ENCODE measurements around the gene BRIP1.
"Not testable (repeated sequence)": the region's sequence is repeated elsewhere in the genome, so short reads cannot be mapped to it uniquely, and the experiment has no call there.

The BRIP1 gene

DNA sequence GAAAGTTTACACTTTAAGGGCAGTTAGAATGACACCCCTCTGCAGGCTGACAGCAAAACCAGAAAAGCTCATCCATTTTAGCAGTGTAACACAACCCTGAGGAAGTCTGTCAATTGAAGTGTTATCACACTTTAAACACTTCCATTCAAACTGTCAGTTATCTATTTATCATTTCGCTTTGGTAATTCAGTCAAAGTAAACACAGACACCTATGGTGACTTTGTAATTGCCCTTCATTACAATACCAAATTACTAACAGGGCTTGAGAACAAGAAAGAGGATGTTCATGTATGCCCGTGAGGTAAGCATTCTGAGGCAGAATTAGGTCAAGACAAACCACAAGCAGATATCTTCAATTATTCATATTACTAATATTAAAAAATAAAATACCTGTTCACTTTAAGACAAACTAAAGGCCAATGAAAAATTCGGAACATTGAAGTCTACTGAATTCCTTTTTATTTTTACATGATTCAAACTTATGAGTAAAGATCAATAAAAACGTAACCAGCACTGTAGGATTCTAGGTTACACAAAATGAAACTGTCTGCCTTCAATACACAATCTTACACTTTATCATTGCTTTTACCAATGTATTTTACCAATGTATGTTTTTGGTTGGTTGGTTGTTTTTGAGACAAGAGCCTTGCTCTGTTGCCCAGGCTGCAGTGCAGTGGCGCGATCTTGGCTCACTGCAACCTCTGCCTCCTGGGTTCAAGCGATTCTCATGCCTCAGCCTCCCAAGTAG, 57.1 kb downstream of the BRIP1 start:
- in situ Hi-C loops (cut with MboI; ENCODE audit: low sequenced_read_pairs), result no loop called here

DNA sequence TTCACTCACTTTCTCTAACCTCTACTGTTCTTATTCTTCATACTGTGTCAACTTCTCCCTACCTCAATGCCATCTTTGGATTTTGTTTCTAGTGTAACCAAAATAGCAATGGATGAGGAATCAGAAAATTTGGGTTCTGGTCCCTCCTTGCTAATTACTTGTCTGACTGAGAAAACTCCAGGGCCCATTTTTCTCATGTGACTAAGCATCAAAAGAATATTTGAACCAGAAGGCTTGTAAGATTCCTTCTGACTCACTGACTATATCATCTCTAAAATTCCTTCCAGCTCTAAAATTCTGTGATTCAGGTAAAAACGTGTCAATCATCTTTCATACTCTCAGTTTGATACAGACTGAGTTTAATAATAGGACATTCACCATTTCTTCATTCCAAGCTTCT, 57.9 kb downstream of the BRIP1 start:
- in situ Hi-C loops (cut with MboI; ENCODE audit: low sequenced_read_pairs), result no loop called here

- in situ Hi-C loops (cut with MboI; ENCODE audit: low sequenced_read_pairs), result no loop called here
Observed at GRCh38 chr17:61803796-61804195, 59.5 kb downstream of the BRIP1 start.

DNA sequence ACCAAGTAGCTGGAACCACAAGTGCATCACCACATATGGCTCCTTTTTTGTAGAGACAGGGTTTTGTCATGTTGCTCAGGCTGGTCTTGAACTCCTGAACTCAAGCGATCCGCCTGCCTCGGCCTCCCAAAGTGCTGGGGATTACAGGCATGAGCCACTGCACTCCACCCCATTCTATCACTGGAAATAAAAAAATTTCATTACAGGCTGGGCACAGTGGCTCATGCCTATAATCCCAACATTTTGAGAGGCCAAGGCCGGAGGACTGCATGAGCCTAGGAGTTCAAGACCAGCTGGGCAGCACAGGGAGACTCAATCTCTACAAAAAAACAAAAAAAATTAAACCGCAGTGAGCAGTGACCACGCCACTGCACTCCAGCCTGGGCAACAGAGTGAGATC, 60.1 kb downstream of the BRIP1 start:
- in situ Hi-C loops (cut with MboI; ENCODE audit: low sequenced_read_pairs), result no loop called here

GRCh38 chr17:61799812-61800484, 63.4 kb downstream of the BRIP1 start:
- in situ Hi-C loops (cut with MboI; ENCODE audit: low sequenced_read_pairs), result no loop called here

DNA sequence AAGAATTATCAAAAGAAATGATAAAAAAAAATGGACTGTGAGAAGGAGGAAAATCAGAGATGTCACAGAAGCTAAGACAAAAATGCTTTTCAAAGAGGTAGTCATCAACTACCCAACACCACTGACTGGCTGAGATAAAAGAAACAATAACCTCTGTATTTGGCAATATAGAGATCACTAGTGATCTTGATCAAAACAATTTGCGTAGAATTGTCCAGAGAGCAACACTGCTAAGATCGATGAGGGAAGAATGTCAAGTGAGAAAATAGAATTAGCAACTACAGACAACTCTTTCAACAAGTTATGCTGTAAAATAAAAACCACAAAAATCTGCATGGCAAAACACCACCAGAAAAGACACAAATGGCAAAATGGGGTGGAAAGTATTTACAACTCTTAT, 66.0 kb downstream of the BRIP1 start:
- in situ Hi-C loops (cut with MboI; ENCODE audit: low sequenced_read_pairs), result no loop called here

- in situ Hi-C loops (cut with MboI; ENCODE audit: low sequenced_read_pairs), result no loop called here
Observed at GRCh38 chr17:61795546-61795945, 67.8 kb downstream of the BRIP1 start.

DNA sequence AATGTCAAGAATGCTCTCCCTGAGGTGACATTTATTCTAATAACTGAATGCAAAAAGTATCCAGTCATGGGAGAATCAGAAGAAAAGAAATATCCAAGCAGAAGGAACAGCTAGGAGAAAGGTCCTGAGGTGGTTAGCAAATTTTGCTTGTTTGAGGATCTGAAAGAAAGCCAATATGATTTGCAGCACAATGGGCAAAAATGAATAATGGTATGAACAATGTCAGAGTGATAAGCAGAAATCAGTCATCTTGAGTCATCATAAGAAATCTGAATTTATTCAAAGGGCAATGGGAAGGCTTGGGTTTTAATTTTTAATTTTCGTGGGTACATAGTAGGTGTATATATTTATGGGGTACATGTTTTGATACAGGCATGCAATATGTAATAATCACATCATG, 68.5 kb downstream of the BRIP1 start:
- in situ Hi-C loops (cut with MboI; ENCODE audit: low sequenced_read_pairs), result no loop called here

DNA sequence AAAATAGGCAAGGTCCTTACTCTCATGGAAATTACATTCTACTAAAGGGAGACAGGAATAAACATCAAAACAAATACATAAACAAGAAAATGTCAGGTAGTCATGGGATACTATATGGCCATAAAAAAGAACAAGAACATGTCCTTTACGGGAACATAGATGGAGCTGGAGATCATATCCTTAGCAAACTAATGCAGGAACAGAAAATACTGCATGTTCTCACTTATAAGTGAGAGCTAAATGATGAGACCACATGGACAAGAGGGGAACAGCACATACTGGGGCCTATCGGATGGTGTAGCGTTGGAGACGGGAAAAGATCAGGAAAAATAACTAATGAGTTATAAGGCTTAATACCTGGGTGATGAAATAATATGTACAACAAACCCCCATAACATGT, 69.1 kb downstream of the BRIP1 start:
- in situ Hi-C loops (cut with MboI; ENCODE audit: low sequenced_read_pairs), result no loop called here

DNA sequence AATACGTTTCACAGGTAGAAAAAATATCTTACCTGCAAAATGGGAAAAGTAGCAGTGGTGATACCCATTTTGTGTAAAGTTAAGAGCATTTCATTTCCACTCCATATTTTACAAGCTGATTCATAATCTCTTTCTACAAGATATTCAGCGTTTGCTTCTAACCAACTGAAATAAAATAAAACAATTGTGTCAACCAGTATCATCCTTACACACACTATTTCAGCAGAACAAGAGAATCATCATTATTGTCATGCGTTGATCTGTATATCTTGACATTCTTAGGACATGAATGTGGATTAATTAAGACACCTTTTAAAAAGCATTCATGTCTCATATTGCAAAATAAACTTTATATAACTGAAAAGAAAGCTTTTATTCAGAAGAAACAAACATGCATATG, 69.8 kb downstream of the BRIP1 start:
- in situ Hi-C loops (cut with MboI; ENCODE audit: low sequenced_read_pairs), result no loop called here

- in situ Hi-C loops (cut with MboI; ENCODE audit: low sequenced_read_pairs), result no loop called here
Observed at GRCh38 chr17:61789872-61790271, 73.5 kb downstream of the BRIP1 start.

DNA sequence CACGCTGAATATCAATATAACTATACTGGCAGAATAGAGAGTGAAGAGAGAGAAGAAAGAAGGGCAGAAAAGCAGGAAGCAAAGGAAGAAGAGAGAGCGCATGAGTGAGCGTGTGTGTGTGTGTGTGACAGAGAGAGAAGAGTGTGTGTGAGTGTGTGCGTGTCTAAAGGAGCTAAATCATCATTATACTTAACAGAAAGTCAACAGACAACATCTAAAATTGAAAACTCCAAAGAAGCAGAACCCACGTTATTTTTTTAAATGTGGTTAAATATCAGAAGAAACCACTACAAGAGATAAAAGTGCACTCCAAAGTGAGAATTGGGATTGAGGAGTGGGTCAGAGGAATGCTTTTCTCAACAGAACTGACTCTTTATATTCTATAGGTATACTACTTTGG, 77.2 kb downstream of the BRIP1 start:
- in situ Hi-C loops (cut with MboI; ENCODE audit: low sequenced_read_pairs), result no loop called here

DNA sequence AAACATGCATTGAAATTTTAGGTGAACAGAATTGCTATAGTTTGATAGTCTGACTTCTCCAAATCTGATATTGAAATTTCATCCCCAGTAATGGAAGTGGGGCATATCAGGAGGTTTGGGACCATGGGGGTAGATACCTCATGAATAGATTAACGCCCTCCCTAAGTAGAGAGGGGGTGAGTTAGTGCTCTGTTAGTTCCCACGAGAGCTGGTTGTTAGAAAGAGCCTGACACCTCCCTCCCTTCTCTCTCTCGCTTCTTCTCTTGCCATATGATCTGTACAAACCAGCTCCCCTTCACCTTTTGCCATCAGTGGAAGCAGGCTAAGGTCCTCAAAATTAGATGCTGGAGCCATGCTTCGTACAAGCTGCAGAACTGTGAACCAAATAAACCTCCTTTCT, 78.8 kb downstream of the BRIP1 start:
- in situ Hi-C loops (cut with MboI; ENCODE audit: low sequenced_read_pairs), result no loop called here

DNA sequence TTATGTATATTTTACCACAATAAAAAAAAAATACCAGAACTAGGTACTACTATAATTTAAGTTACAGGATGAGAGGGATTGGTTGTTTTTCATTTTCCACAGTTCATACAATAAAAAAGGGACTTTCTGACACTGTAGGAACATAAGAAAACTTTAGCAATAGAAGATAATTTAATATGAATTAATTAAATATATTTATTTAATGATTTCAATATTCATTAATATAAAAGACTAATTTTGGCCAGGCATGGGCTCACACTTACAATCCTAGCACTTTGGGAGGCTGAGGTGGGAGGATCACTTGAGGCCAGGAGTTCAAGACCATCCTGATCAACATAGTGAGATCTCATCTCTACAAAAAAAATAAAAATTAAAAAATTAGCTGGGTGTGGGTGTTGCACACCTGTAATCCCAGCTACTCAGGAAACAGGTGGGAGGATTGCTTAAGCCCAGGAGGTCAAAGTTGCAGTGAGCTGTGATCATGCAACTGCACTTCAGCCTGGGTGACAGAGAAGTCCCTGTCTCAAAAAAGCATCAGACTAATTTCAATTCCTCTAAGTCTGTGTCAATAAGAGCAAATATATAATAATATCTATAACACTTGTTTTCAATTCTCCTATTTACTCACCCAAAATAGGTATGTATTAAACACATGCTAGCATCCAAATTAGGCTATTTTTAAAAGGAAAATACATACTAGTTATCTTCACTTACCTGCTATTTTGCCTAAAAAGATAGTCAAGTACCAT, 79.6 kb downstream of the BRIP1 start:
- in situ Hi-C loops (cut with MboI; ENCODE audit: low sequenced_read_pairs), result no loop called here

- in situ Hi-C loops (cut with MboI; ENCODE audit: low sequenced_read_pairs), result no loop called here
Observed at GRCh38 chr17:61783120-61783519, 80.2 kb downstream of the BRIP1 start.

DNA sequence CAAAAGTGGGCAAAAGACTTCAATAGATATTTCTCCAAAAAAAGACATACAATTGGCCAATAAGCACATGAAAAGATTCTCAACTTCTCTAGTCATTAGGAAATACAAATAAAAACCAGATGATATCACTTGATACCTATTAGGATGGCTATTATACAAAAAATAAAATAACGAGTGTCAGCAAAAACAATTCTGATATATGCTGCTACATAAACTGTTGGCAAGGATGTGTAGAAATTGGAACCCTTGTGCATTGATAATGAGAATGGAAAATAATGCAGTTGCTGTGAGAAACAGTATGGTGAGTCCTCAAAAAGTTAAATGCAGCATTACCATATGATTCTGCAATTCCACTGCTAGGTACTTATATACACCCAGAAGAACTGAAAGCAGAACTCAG, 80.6 kb downstream of the BRIP1 start:
- in situ Hi-C loops (cut with MboI; ENCODE audit: low sequenced_read_pairs), result no loop called here

- in situ Hi-C loops (cut with MboI; ENCODE audit: low sequenced_read_pairs), result no loop called here
Observed at GRCh38 chr17:61775364-61775763, 88.0 kb downstream of the BRIP1 start.

GRCh38 chr17:61774724-61775123, 88.6 kb downstream of the BRIP1 start:
- in situ Hi-C loops (cut with MboI; ENCODE audit: low sequenced_read_pairs), result no loop called here

DNA sequence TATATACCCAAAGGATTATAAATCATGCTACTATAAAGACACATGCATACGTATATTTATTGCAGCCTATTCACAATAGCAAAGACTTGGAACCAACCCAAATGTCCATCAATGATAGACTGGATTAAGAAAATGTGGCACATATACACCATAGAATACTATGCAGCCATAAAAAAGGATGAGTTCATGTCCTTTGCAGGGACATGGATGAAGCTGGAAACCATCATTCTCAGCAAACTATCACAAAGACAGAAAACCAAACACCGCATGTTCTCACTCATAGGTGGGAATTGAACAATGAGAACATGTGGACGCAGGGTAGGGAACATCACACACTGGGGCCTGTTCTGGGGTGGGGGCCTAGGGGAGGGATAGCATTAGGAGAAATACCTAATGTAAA, 89.2 kb downstream of the BRIP1 start:
- in situ Hi-C loops (cut with MboI; ENCODE audit: low sequenced_read_pairs), result not testable (repeated sequence)

DNA sequence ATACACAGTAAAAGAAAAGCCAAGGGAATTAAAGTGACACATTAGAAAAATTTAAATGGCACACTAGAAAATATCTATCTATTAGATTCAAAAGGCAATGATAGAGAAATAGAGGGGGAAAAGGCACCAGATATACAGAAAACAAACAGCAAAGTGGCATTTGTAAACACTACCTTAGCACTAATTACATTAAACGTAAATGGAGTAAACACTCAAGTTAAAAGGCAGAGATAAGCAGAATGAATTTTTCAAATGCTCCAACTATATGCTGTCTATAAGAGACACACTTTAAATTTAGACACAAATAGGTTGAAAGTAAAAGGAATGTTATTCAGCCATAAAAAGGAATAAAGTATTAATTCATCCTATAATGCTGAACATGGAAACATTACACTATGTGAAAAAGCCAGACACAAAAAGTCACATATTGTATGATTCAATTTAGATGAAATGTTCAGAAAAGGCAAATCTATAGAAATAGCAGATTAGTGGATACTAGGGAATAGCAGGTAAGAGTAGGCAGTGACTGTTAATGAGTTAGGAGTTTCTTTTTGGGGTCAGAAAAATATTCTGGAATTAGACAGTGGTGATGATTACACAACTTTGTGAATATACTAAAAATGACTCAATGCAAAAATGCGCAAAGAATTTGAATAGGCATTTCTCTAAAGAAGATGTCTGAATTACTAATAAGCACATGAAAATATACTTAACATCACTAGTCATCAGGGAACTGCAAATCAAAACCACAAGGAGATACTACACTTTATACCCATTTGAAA, 92.4 kb downstream of the BRIP1 start:
- in situ Hi-C loops (cut with MboI; ENCODE audit: low sequenced_read_pairs), result no loop called here

DNA sequence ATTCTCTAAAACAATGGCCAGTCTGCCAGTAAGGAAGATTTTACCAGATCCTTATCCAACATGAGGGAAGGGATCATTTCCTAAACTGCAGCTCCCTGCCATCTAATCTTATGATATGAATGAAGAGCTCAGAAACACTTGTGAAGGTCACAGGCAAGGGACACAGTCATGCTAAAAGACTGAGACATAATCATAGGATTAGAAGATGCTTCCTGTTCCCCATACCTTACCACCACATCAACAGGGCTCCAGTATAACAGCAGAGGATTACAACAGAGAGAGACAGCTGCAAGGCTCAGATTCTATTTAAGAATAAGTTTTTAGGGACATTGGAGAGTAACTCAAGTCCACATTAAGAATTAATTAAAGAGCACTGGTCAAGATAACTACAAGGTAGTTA, 93.3 kb downstream of the BRIP1 start:
- in situ Hi-C loops (cut with MboI; ENCODE audit: low sequenced_read_pairs), result no loop called here

Data from HL-60/S4 (cell line).